Stimulated activated CD8-positive, alpha-beta memory T cell treated with anti-CD3 and anti-CD28 coated beads, Interleukin-15, amount 100 ng/mL, for 1 hour (primary cell): ENCODE data around the gene GRK3.
"Not testable (repeated sequence)": the region's sequence is repeated elsewhere in the genome, so short reads cannot be mapped to it uniquely, and the experiment has no call there.

Experiments used
- DNase-seq: peaks from one replicate; pipeline ENCODE4 v3.0.0-alpha.2; 2020; ENCODE audit warnings: low read depth

The GRK3 gene

GRCh38 chr22:25698978-25699377, 134.5 kb downstream of the GRK3 start:
- no peak for DNase-seq

- DNase-seq, result no peak
Observed at GRCh38 chr22:25701056-25701780, 136.7 kb downstream of the GRK3 start.

GRCh38 chr22:25702040-25702439, 137.6 kb downstream of the GRK3 start:
- DNase-seq, result no peak

- DNase-seq, result no peak
Observed at GRCh38 chr22:25702571-25703167, 138.2 kb downstream of the GRK3 start.

- DNase-seq, result no peak
Observed at GRCh38 chr22:25704701-25705100, 140.2 kb downstream of the GRK3 start.

- no peak for DNase-seq
Observed at GRCh38 chr22:25706197-25706596, 141.7 kb downstream of the GRK3 start.

- DNase-seq, result not testable (repeated sequence)
Observed at GRCh38 chr22:25708430-25708829, 144.0 kb downstream of the GRK3 start.

- no peak for DNase-seq
Observed at GRCh38 chr22:25709758-25710157, 145.3 kb downstream of the GRK3 start.

- no peak for DNase-seq
Observed at GRCh38 chr22:25710501-25710900, 146.0 kb downstream of the GRK3 start.

GRCh38 chr22:25711491-25711890, 147.0 kb downstream of the GRK3 start:
- DNase-seq, result no peak

GRCh38 chr22:25712661-25713400, 148.4 kb downstream of the GRK3 start:
- DNase-seq, result no peak

- DNase-seq, result no peak
Observed at GRCh38 chr22:25714070-25714469, 149.6 kb downstream of the GRK3 start.

GRCh38 chr22:25714739-25715138, 150.3 kb downstream of the GRK3 start:
- no peak for DNase-seq

- no peak for DNase-seq
Observed at GRCh38 chr22:25716637-25717036, 152.2 kb downstream of the GRK3 start.

- DNase-seq, result no peak
Observed at GRCh38 chr22:25718135-25718840, 153.8 kb downstream of the GRK3 start.

- no peak for DNase-seq
Observed at GRCh38 chr22:25722223-25722622, 157.7 kb downstream of the GRK3 start.

GRCh38 chr22:25722626-25723025, 158.2 kb downstream of the GRK3 start:
- no peak for DNase-seq

GRCh38 chr22:25726241-25726640, 161.8 kb downstream of the GRK3 start:
- DNase-seq, result no peak

GRCh38 chr22:25728071-25728470, 163.6 kb downstream of the GRK3 start:
- no peak for DNase-seq

- DNase-seq, result no peak
Observed at GRCh38 chr22:25729016-25729995, 164.8 kb downstream of the GRK3 start.

- DNase-seq, result no peak
Observed at GRCh38 chr22:25735650-25736049, 171.2 kb downstream of the GRK3 start.
